ENCODE measurements around the gene MPPED1. TPM values are rescaled to one million over a fixed set of nuclear protein-coding genes. Genes with fewer than 3 reads are reported as not detected.

The MPPED1 gene
- total and polyA plus RNA-seq, 2 donors (not counting 3 experiments of a cell fraction or from before 2014, with no cell fraction given), result not detected

DNA sequence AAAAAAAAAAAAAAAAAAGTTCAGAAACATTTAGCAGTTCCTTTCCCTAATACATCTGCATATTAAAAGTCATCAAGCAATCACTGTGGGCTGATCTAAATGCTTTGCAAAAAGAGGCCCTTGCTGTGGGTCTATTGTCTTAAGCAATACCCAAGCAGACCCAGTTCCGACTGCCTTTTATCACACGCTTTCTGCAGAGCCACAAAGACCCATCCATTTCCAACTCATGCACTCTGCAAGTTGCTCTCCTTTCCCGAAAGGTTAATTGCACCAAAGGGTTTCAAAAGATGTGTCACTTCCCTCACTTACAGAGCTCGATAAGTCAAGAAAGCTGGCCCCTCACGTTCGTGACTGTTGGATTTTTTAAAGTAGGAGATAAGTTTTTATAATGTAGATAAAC is 138.9 kb downstream of the MPPED1 start:
- no peak for TF ChIP-seq GATA2 (IDR thresholded peaks at IDR 0.05; ENCODE audit: insufficient read depth, insufficient read length, low read depth, low read length)
- TF ChIP-seq POLR2AphosphoS5 (IDR thresholded peaks at IDR 0.05; ENCODE audit: insufficient read depth, low read depth, low read length), result no peak
- no peak for TF ChIP-seq CTCF (IDR thresholded peaks at IDR 0.05; ENCODE audit: extremely low read depth in 1 of 2, insufficient read depth in 1 of 2, low read depth in 1 of 2, low read length in 2 of 2)
- no peak for TF ChIP-seq EZH2 (IDR thresholded peaks at IDR 0.05; ENCODE audit: borderline replicate concordance, low read depth, low read length, severe bottlenecking)
- TF ChIP-seq POLR2A (IDR thresholded peaks at IDR 0.05; ENCODE audit: low read depth, low read length), result no peak
- TF ChIP-seq, protein P1, sequence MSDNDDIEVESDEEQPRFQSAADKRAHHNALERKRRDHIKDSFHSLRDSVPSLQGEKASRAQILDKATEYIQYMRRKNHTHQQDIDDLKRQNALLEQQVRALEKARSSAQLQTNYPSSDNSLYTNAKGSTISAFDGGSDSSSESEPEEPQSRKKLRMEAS (IDR thresholded peaks at IDR 0.05; ENCODE audit: insufficient read depth, insufficient read length), result no peak
- H3K36me3 ChIP-seq (ENCODE audit: control insufficient read depth in 2 of 2, extremely low read depth in 1 of 2, insufficient read depth in 2 of 2, low read length in 2 of 2), result no peaks in the 10 kb centered on the region
- H3K4me2 ChIP-seq (ENCODE audit: insufficient read depth, low read length), result no peak overlapping the region
- no TSS peak for BruUV-seq (replicated peaks)
- DNase-seq (ENCODE audit: low read depth, low spot score), result no peak
- ChIA-PET POLR2A (no interaction called here), CTCF (no interaction called here)
- dilution Hi-C loops (cut with MboI; ENCODE audit: extremely low pct_ligation_motif_present, low sequenced_read_pairs), result no loop called here
- peaks cover 1% of the 10 kb centered on the region for H3K9me3 ChIP-seq (replicated peaks; ENCODE audit: control insufficient read depth, insufficient read depth, low read length)
- H2AFZ ChIP-seq (ENCODE audit: low read depth, low read length), result no peak overlapping the region
- no peaks in the 10 kb centered on the region for H3K9me1 ChIP-seq (replicated peaks; ENCODE audit: control insufficient read depth, extremely low read depth, insufficient read depth, low read length)
- intact Hi-C loops (cut with micrococcal nuclease), result no loop called here
- H3K79me2 ChIP-seq (ENCODE audit: control insufficient read depth, insufficient read depth, low read length), result no peaks in the 10 kb centered on the region
- H3K4me1 ChIP-seq (ENCODE audit: control insufficient read depth, extremely low read depth, insufficient read depth, low read length), result no peaks in the 10 kb centered on the region
- no peaks in the 10 kb centered on the region for H3K27me3 ChIP-seq (ENCODE audit: control insufficient read depth in 2 of 2, insufficient read depth in 2 of 2, low read length in 2 of 2)
- FAIRE-seq, result no peak
- no peaks in the 10 kb centered on the region for H4K20me1 ChIP-seq (replicated peaks; ENCODE audit: control insufficient read depth, extremely low read depth, insufficient read depth, low read length)
- H3K4me3 ChIP-seq (replicated peaks in 1 of 3; ENCODE audit: insufficient read depth in 1 of 3, low read depth in 1 of 3, low read length in 3 of 3), result no peak overlapping the region
- H3K27ac ChIP-seq (ENCODE audit: insufficient read depth, low read depth, low read length), result no peak overlapping the region
- H3K9ac ChIP-seq (replicated peaks; ENCODE audit: extremely low read depth, insufficient read depth, low read length), result no peak overlapping the region
